ENCODE measurements around the gene EXOC6B. TPM values are rescaled to one million over a fixed set of nuclear protein-coding genes. Genes with fewer than 3 reads are reported as not detected.

EXOC6B gene
- total RNA-seq = 20.8 and 21.6 TPM in 2 replicates

GRCh38 chr2:72825257-72826155 lies at the start of gene EXOC6B:
TSS of gene EXOC6B (minus strand) at chr2:72826033.

GRCh38 chr2:72147303-72147971 lies 678.4 kb downstream of the EXOC6B start, which contains the start of gene CYP26B1:
TSS of gene CYP26B1 (minus strand) at chr2:72147862. CDS start at chr2:72147834, 28 bp downstream.

Other genes starting within 250 kb of the EXOC6B start
- 27.9 and 31.2 TPM in 2 replicates for gene SPR, start 61.4 kb upstream of the EXOC6B start, total RNA-seq
- gene EMX1, start 91.5 kb upstream of the EXOC6B start, total RNA-seq = 0.16 TPM in 1 of 2 replicates, not detected in the other
- gene SFXN5, start 245.7 kb upstream of the EXOC6B start, total RNA-seq = 9.6 and 10.0 TPM in 2 replicates